GM19023 (cell line): ENCODE results near the gene C3orf49.

Experiments
- ATAC-seq: cut with Tn5 transposase; IDR thresholded peaks from one replicate; pipeline ENCODE4 v1.9.1; 2021; ENCODE audit warnings: mild to moderate bottlenecking, moderate library complexity; ENCODE audit not compliant: unreplicated experiment

C3orf49 gene

DNA sequence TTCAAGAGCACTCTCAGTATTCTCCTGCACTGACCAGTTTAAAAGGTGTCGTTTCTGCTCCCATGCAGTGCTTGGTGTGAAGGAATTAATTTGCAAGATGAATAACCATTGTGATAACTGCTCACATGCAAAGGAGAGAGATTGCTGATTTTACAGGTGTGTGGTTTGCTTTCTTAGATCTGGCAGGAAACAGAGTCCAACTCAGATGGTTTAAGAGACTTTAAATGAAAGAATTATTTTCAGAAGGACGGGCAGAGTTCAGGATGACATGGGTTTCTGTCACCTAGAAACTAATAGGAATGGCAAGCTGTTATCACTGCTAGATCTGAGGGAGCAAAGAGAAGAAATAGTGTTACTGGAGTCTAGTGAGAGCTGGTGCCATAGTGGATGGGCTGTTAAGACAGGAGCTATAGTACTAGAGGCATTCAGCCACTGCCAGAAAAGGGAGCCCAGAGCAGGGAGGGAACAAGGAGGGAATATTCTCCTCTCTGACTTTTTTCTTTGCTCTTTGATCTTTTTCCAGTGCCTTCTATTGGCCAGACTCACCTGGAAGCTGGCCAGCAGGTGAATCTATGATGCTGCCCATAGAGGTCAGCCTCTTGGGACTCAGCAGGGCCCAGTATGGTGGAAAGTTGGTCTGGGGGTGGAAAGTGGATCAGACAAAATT is 59.4 kb downstream of the C3orf49 start:
- no peak for ATAC-seq

DNA sequence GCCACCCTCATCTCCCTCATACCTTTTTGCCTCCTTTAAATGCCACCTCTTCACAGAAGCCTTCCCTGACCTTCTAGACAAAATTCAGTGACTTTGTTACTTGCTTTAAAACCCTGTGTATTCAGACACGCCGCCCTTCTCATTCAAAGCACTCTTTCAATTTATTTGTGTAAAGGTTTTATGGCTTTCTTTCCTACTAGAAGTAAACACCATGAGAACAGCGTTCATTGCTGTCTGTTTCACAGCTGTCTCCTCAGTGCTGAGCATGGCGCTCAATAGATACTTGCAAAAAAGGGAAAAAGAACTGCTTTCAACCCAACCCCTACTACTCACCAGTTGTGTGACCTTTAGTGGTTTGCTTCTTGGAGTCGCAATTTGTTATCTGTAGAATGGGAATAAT is 61.6 kb downstream of the C3orf49 start:
- no peak for ATAC-seq

DNA sequence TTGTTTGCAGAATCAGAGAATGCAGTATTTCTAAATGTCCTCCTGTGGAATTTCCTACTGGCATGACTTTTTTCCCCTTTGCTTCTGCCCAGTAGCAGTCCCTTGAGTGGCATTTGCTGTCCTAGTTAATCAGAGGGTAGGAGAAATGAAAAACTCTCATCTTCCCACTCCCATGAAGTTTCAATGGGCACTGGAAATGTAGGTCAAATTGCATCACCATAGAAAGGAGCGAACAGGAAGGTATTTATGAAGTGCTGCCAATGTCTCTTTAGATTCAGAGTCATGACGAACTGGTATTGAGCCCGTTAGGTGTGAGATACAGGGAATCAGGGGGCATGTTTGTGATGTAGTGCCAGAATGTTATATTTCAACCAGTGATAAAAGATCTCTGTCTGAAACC is 67.8 kb downstream of the C3orf49 start:
- ATAC-seq = no peak

DNA sequence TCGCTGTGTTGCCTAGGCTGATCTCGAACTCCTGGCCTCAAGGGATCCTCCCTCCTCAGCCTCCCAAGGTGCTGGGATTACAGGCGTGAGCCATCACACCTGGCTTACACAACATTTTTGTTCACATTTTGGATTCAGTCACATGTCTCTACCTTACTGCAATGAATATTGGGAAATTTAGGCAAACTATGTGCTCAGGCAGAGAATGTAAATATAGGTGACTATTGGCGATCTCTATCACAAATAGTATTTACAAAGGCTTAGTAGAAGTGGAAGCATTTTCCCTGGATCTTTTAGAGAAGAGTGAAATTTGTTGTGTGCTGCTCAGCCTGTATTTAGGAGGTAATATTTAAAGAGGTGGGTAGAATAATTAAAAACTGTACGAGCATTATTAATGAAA is 72.4 kb downstream of the C3orf49 start:
- ATAC-seq = no peak

DNA sequence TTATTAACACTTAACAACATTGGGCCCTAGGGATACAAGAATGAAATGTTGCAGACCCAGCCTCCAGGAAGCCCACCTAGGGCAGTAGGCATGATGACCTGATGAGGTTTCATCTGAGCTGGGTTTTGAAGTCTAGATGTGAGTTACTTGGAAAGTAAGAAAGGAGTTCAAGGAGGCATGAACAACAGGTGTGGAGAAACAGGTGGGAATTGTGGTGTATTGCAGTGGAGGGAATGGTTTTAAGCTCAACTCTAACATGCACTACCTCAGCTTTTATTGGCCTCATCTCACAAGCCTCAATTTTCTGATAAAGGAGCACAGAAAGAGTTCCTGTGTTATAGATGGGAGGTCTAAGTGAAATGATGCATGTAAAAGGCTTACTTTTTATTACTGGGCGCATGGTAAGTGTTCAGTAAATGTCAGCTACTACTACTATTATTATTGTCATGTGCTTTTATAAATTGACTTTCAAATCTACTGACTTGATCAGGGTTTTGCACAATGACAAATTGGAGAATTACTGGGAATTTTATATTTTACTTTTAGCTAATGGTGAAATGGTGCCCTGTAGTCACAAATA is 73.8 kb downstream of the C3orf49 start:
- no peak for ATAC-seq

DNA sequence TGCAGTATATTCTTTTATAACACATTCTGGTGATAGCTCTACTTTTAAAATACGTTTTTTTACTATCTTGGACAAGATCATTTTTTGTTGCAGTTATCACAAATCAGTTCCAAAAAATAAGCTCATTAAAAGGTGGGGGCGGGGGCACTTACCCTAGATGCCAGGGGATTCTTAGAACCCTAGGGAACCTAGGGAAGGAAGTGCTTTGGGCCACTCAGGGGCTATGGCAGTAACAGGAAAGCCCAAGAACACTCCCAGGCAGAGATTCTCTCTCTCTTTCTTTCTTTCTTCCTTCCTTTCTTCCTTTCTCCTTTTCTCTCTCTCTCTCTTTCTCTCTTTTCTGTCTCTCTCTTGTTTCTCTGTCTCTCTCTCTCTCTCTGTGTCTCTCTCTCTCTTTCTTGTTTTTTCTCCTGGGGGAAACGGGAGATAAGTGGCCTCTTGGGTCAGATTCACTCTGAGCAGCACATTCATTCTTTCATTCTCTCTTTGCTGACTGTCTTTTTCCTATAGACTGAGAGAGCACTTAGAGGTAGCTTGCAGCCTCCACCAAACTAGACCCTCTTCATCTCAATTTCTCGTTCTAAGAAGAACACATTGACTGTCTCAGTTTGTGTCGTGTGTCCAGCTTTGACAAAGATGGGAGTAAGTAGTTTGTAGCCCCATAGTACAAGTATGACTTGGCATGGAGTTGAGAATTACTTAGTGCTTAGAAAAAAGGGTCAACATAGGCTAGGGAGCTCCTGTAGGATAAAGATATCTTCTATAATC is 76.5 kb downstream of the C3orf49 start:
- ATAC-seq = no peak

DNA sequence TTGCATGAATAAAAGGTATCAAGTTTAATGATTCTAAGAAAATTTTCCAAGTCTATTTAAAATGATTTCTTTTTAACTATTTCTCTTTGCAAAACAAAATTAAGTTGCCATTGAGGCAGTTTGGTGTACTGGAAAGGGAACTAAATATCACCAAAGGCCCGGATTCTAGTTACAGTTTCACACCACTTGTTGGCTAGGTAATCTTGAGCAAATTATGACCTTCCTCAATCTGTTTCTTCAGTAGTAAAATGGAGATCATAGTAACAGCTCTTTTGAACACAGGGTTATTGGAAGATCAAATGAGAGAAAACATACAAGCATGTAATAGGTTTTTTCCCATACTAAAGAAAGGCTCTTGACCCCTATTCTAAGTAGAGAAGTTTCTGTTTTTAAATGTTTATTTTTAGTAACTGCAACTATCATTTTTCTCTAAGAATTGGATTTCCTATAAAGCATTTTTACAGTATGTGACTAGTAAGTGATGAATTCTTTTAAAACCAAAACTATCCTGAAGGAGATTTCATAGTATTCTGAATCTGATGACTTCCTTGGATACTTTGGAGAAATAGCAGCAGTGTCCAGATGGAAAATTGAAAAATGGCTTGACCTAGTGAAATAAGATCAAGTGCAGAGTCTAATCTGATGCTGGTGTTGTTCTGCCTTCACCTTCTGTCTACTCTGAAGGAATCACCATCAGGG is 77.4 kb downstream of the C3orf49 start:
- ATAC-seq = no peak
